HG03060 (cell line): ENCODE results near the gene RAP2A.
A peak's percentile ranks its signal among the peaks of the same experiment; 100 is the strongest.

Experiments
- ATAC-seq: cut with Tn5 transposase; IDR thresholded peaks from one replicate; pipeline ENCODE4 v1.9.1; 2021; ENCODE audit warnings: low read depth, moderate number of reproducible peaks; ENCODE audit not compliant: unreplicated experiment

The RAP2A gene

DNA sequence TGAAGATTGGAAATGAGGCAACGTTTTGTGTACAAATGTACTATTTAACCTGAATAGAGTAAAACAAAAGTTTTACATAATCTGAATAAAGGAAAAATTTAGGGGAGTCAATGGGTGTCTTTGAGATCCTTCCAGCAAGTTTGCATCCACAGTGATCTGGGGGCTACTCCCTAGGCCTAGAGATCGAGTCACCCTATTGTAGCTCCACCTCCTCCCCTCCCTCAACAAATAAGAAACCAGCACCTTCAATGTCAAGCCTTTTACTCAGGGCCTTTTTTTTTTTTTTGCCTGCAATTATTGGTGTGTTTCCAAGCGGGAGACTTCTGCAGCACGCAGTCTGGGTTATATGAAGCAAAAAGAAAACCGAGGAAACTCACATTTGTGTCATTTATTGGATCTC lies 16.3 kb upstream of the RAP2A start:
- ATAC-seq = no peak

DNA sequence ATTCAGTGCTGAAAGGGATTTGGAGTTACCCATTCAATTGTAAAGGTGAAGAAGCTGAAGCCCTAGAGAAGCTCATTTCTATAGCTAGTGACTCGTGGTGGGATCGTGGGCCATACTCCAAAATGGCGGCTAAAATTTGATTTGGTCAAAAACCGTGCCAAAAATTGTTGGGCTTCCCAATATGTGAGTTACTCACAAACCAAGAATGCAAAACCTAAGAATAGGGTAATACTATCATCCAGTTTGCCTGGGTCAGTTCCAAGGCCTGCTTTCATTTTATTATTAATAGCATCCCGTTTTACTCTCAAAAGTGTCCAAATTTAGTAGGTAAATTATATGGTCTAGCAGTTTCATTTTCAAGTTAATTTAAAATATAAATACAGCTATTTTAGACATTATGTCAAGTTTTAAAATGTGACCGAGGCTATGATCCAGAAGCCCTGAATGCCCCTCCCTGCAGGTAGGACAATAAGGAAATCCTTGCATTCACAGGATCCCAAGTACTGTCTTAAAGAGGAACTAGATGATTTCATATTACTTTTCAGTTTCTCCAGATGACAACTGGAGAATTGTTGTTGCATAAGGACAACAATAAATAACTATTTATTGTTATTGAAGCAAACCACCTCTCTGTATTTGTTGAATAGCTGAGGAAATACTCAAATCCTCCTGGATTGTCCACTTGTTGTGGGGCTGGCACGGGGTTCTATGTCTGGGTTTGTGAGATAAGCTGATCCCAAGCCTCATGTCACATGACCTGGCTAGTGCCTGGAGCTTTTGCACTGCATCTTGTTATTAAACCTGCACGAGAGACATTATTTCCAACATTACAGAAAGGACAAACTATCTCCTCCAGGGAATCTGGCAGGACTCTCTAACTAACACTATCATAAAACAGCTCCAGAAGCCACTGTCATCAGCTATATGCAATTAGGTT lies 11.6 kb upstream of the RAP2A start:
- no peak for ATAC-seq

DNA sequence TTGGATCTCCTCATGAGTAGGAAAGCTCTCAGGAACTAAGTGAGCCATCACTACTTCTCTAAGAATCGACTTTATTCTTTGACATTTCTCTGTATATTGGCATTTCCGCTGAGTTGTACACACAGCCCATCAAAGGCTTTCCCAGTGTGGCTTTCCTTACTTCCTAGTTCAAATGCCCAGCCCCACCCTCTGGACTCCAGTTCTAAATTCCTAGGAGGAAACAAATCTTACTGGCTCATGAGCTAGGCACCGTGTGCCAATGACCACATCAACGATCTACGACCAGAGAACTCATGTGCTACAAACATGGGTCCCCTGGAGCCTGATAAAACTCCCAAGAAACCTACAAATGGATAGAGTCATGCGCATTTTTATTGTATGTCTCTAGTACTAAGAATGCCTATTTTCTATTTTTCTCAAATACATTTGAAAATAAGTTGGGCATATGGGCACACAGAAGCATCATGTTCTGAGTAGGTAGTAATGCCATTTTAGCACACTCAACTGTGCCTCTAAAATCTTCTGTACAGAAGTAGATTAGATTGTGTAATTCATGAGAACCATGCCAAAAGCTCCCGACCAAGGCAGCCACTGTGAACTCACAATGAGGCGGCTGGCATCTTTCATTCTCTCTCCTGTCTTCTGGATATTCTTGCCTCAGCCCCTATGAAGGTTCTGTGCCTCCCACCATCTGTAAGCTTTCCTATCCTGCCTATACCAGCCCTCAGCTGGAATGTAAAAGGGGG lies 10.5 kb upstream of the RAP2A start:
- ATAC-seq = no peak

DNA sequence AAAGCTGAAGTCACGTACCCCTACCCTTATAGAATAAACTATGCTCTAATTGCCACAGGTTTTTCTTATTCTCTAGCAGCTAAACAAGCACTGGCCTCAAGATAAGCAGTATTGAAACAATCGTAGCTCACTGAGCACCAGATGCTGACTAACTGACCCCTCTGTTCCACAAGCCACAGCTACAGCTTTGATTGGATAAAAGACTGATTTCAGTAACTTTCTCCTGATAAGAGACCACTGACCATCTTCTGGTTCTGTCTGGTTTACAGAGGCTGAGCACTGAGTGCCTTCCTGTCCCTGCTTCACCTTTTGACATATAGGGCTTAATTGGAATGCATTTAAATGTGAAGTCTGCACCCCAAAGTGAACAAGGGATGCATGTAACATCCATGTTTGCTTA lies 8.4 kb upstream of the RAP2A start:
- ATAC-seq = no peak

DNA sequence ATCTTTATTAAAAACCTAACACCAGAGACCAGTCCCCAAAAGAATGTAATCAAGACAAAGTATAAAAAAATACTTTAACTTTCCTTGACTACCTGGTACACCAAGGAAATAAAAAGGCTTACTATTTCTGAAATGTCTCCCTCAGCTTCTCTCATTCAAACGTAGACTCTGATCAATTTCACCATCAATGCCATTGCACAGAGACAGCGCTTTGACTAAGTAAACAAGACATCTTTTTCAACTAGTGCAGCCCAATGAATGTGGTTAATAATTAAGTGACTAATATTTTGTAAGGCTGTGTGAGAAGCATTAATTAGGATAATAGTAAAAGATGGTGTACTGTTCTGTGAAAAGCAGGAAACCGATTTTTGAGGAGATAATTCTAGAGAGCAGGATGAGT lies 7.3 kb upstream of the RAP2A start:
- ATAC-seq = no peak

DNA sequence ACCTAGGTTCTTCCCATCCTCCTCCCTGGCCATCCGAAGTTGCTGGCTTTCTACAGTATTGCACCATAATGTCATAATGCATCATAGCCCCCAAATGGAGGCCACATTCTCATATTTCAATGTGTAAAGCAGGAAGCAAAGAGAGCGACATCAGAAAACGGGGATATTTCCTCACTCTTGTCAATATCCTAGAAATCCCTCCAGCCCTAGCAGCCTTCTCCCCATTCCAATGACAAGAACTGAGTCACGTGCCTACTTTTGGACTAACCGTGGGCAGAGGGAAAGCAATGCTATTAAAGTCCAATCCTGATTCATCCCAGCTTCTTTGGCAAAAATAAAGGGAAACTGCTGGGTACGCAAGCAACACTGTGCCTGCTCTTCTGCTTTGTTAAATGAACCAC lies 4.3 kb upstream of the RAP2A start:
- ATAC-seq = no peak

DNA sequence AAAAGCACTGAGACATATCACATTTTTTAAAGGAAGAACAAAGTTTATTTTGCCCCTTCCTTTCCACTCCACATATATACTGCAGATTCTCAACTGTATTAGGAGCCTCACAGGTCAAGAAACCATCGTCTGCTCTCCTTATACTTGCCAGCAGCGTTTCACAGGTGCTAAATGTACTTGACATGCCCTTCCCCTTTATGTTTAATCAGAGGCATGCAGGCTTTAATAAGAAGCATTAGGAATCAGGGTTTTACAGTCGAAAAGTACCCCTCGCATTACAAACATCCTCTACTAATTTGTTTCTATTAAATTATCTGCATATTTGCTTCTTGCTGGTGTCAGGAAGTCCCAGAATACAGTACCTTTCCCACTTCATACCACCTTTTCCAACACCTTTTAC lies 3.7 kb upstream of the RAP2A start:
- ATAC-seq = no peak

DNA sequence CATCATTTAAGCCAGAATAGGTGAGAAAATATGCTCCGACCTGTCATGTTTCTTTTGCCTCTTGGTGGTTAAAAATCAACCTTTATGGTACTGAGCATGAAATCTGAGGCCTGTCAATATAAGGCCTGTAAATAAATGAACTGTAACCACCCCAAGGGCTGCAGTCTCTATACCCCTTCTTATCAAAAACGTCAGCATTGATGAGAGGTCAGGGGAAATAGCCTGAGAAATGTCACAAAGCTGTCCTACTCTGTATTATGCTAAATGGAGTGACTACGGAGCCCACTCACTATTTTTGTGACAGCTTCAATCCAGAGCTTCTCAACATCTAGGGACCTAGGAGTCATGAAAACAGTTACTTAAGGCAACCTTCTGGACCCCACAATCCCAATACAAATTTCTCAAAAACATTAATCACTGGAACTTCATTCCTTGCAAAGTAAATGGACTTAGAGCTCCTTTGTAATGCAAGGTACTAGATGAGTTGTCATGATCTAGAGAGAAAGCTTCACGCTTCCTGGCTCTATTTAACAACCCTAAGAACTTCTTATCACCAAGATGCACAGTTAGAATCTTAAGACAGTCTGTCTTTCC lies 2.7 kb upstream of the RAP2A start:
- ATAC-seq = no peak

DNA sequence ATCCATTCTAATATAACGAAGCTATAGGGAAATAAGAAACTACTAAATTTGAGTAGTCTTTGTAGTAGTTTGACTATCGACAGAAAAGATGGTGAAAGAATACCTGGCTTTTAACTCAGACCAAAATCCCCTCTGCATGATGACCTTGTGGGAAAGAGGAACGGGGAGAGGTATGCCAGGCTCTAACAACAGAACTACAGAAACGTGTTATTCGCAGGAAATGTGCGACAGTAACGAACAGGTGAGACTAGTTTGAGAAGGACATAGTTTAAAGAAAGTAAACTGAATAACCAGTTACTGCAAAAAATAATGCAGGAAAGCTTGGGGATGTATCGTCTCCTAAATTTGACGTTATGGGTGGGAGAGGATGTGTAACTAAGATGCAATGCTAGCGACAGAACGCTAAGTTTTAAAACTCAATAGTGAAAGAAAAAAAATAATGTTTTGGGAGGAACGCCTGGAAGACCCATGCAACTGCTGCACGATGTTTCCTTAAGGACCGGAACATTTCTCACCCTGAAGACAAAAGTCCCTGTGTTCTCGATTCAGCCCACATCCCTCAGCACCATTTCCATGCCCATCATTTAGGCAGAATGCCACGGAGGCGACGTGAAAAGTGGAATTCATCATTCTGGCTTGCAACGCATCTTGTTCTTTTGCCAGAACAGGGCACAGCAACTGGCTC lies 1.6 kb upstream of the RAP2A start:
- no peak for ATAC-seq

DNA sequence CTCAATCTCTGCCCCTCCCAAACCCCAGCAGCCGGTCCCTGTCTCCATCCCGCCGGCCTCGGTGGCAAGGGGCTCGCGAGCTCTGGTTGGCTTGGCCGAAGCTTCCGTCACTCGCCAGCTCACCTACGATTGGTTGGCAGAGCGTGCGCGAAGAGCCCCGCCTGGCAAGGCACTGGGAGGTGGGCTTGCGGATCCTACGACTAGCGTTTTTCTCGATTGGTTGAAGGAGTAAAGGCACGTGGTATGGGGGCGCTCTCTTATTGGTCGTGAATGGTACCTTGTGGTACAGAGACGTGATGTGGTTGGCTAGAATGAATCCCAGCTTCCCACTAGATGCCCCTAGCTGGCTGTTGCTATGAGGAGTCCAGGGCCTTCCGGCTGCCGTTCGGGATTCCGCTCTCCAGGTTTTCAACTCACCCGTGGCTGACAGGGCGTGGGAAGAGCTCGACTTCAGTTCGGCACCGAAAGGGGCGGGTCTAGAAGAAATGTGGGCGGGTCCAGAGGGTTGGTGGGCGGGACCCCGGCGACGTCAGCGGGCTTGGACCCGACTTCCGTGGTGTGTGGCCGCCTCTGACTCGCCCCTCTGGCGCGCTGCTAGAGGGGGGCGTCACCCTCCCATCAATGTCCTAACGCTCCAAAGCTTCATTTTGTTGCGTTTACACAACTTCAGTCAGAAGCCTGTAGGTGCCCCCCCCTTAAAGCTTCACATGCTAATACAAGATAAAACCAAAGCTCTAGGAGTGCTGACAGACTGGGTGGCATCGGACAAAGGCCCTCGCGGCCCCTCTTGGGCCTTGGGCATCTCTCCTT lies 847 bp upstream of the RAP2A start:
- peak; percentile 84 for ATAC-seq

DNA sequence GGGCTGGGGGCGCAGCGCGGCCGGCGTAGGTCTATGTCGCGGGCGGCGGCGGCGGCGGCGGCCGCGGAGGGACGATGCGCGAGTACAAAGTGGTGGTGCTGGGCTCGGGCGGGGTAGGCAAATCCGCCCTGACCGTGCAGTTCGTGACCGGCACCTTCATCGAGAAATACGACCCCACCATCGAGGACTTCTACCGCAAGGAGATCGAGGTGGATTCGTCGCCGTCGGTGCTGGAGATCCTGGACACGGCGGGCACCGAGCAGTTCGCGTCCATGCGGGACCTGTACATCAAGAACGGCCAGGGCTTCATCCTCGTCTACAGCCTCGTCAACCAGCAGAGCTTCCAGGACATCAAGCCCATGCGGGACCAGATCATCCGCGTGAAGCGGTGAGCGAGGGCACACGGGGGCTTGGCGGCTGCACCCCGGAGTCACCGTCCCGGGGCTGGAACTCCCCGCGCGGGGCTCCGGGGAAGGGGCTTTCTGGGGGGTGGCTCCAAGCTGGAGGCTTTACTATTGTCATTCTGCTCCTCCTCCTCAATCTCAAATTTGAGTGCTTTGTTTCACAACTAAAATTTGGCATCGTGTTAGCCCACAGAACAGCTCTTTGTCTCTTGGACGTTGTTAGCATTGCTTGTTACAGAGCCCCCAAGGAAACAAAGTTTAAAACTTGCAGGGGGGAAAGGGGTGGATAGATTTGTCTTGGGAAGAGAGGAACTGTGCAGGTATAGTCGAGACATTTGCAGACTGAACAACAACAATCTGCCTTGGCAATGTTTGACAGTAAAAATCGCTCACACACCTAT lies 630 bp downstream of the RAP2A start:
- ATAC-seq = no peak

DNA sequence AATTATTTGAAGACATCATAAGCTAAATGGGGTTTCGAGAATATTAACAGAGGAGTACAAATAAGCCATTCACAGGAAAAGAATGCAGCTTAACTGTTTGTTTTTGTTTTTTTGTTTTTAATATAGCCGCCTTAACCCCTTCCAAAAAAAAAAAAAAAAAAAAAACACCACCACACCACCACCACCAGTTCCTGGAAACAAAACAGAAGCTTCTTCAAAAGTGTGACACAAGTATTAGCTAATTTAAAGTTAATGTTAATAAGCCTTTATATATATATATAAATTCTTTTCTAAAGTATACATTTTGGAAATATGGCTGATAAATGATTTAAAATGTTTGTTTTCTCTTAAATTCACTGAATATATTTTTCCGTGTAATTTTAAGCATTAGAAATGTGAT lies 1.4 kb downstream of the RAP2A start:
- no peak for ATAC-seq

DNA sequence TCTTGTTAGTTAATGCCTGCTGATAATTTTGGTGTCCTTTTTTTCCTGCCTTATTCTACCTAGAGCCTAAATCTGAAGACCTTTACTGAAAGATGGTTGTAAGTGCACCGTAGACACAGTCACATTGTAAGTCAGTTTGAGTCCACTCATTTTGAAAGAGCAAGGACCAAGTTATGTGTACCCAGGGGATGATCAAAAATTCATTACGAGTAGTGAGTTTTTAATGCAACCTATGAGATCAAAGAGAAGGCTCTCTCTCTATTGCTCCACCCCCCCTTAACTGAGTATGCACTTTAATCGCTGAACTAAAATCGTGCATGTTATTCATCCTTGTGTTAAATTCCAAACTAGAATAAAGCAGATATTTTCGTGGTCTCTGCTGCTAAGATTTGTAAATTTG lies 1.8 kb downstream of the RAP2A start:
- no peak for ATAC-seq

DNA sequence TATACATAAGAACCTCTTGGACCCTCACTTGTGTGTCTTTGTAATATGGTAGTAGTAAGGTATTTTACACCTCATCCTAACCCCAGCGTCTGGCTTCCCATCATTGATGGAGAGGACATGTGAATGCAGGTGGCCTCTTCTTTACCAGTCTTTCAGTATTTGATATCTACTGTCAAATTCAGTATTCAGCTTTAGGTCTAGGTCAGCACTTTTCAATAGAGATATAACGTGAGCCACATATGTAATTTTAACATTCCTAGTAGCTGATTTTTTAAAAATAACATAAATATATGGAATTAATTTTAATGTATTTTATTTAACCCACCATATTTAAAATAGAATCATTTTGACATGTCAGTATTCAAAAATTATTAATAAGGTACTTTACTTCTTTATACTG lies 2.9 kb downstream of the RAP2A start:
- ATAC-seq = no peak

DNA sequence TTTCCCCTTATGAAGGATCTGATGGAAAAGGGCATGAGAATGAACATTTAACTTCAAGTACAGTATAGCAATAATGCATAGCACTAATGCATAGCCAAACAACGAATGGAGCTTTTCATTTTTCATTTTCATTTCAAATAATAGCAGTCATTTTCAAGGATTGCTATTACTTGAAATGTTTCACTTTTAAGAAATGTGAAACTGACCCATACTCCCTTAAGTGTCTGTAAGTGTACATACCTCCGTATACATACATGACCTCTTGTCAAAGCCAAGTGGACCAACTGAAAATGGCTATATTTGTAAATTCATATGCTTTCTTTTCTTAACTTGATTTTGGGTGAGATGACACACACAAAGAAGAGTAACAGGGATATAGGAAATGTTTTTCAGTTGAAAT lies 3.8 kb downstream of the RAP2A start:
- no peak for ATAC-seq

DNA sequence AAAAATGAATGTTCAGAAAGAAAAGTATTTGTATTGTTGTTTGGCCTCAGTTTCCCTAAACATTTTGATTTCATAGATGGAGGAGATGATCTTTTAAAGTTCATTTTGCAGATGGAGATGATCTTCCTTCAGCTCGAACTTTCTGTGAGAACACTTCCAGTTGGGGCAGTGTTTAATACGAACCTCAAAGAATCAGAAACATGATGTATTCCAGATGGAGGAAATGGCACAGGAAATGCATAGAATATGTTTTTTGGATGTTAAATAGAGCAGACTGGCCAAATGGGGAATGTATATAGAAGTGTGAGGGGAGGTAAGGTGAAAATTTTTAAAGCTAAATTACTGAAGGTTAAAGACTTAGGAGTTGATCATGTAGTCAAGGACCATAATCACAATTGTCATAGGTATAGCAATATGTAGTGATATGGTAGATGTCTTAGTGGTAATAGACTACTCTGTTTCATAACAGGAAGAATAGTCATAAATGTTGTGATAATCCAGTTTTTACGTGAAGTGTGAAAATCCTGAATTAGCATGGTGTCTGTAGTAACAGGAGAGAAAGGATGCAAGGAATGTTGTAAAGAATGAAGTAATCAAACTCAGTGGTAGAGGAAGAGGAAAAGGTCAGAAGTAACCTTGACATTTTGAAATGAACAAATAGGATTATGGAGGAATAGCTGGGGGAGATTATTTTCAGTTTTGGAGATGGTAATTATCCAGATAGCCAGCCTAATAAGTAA lies 5.1 kb downstream of the RAP2A start:
- no peak for ATAC-seq

DNA sequence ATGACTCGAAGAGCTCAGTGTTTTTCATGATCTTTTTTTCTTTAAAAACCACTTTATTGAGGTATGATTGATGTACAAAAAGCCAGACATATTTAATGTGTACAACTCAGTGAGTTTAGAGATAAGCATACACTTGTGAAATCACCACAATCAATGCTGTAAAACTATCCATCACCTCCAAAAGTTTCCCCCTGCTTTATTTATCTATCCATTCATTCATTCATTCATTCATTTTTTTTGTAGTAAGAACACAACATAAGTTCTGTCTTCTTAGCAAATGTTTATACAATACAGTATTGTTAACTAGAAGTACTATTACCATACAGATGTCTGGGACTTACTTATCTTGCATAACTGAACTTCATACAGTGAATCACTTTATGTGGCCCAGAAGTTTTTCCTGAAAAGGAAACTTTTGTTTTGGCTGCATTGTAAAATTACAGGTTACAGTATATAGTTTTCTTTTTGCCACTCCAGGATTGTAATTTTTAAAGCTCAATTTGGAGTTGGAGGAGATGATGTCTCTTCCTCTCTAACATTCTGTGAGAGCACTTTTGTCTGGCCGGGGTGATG lies 6.7 kb downstream of the RAP2A start:
- no peak for ATAC-seq

DNA sequence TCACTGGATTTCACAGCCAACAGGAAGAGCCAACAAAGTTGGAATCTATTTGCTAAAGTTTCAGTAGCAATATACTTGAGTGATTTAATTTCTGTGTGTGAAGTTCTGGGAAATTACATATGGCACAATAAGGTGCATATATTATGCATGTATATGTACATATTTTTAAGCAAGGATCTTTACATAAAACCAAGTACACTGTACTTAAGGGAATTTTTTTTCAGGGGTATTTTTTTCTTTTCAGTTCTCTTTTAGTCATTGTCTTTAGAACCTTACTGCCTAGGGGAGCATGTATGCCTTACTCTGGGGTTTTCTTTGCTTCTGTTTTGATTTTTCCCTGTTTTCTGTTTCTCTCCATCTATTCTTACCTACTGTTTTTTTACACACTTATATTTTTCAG lies 7.4 kb downstream of the RAP2A start:
- no peak for ATAC-seq
